GM23338 (cell line): ENCODE results near the gene NPHP3. TPM values are rescaled to one million over a fixed set of nuclear protein-coding genes. Genes with fewer than 3 reads are reported as not detected.

ENCODE experiments used
- ATAC-seq: fragments of 200-7000 bp; cut with Tn5 transposase; 3 replicates; pipeline ENCODE4 v1.9.1; 2020
- DNase-seq: peaks from one replicate; pipeline ENCODE4 v3.0.0-alpha.2; 2015; ENCODE audit warnings: low spot score
- H2AFZ ChIP-seq: fragments of 200-600 bp; sonication (generic); 2 replicates; pipeline ENCODE4 v1.8.0; 2016; ENCODE audit warnings: antibody characterized with exemption, mild to moderate bottlenecking, moderate library complexity
- H3F3A ChIP-seq: fragments of 200-600 bp; sonication (generic); replicated peaks from 2 replicates; pipeline ENCODE4 v1.8.0; 2017; ENCODE audit warnings: antibody characterized with exemption, mixed run types, low read depth
- H3K27ac ChIP-seq: fragments of 200-600 bp; sonication (generic); 2 replicates; pipeline ENCODE4 v1.6.1; 2016; ENCODE audit warnings: low read depth
- H3K27me3 ChIP-seq: fragments of 200-600 bp; sonication (generic); 2 replicates; pipeline ENCODE4 v1.8.0; 2016; ENCODE audit warnings: mild to moderate bottlenecking, mixed run types, moderate library complexity; ENCODE audit not compliant: insufficient read depth
- H3K36me3 ChIP-seq: fragments of 200-600 bp; sonication (generic); 2 replicates; pipeline ENCODE4 v1.8.0; 2016; ENCODE audit warnings: mild to moderate bottlenecking; ENCODE audit not compliant: insufficient read depth
- H3K4me1 ChIP-seq: fragments of 200-600 bp; sonication (generic); 2 replicates; pipeline ENCODE4 v1.8.0; 2016; ENCODE audit warnings: mild to moderate bottlenecking, moderate library complexity; ENCODE audit not compliant: insufficient read depth
- H3K4me2 ChIP-seq: fragments of 200-600 bp; sonication (generic); 2 replicates; pipeline ENCODE4 v1.7.1; 2017; ENCODE audit warnings: mixed run types
- H3K4me3 ChIP-seq: fragments of 200-600 bp; sonication (generic); 2 replicates; pipeline ENCODE4 v1.6.1; 2016; ENCODE audit warnings: mixed run types
- H3K79me2 ChIP-seq: fragments of 200-600 bp; sonication (generic); replicated peaks from 2 replicates; pipeline ENCODE4 v1.8.0; 2017; ENCODE audit warnings: mild to moderate bottlenecking; ENCODE audit not compliant: insufficient read depth
- H3K9me2 ChIP-seq: fragments of 200-600 bp; sonication (generic); 2 replicates; pipeline ENCODE4 v1.8.0; 2017; ENCODE audit not compliant: insufficient read depth
- H4K20me1 ChIP-seq: fragments of 200-600 bp; sonication (generic); replicated peaks from 2 replicates; pipeline ENCODE4 v1.8.0; 2017; ENCODE audit warnings: mild to moderate bottlenecking; ENCODE audit not compliant: insufficient read depth
- H3K27ac Mint-ChIP-seq: 2 replicates; pipeline ENCODE4 v1.8.0; 2020; ENCODE audit warnings: inconsistent platforms, mild to moderate bottlenecking, moderate library complexity, mixed read lengths
- H3K27me3 Mint-ChIP-seq: 3 replicates; pipeline ENCODE4 v1.8.0; 2022; ENCODE audit warnings: low read depth, mild to moderate bottlenecking, moderate library complexity, mixed read lengths, inconsistent platforms; ENCODE audit not compliant: insufficient read depth, poor library complexity
- H3K36me3 Mint-ChIP-seq: 3 replicates; pipeline ENCODE4 v1.8.0; 2021; ENCODE audit warnings: low read depth, mild to moderate bottlenecking, inconsistent platforms, moderate library complexity, mixed read lengths
- H3K4me1 Mint-ChIP-seq: 3 replicates; pipeline ENCODE4 v1.8.0; 2020; ENCODE audit warnings: mild to moderate bottlenecking, inconsistent platforms, mixed read lengths
- H3K4me3 Mint-ChIP-seq: 3 replicates; pipeline ENCODE4 v1.8.0; 2021; ENCODE audit warnings: moderate library complexity, mild to moderate bottlenecking, inconsistent platforms, mixed read lengths
- H3K9me3 Mint-ChIP-seq: 3 replicates; pipeline ENCODE4 v1.8.0; 2020; ENCODE audit warnings: moderate library complexity, mild to moderate bottlenecking, inconsistent platforms, mixed read lengths
- CREB1 ChIP-seq: fragments of 250-450 bp; sonication (Bioruptor Pico); IDR thresholded peaks from 2 replicates; pipeline ENCODE4 v1.5.0; 2020; ENCODE audit warnings: low read depth, mild to moderate bottlenecking, moderate library complexity
- EZH2 ChIP-seq: fragments of 200-600 bp; sonication (generic); IDR thresholded peaks from one replicate; pipeline ENCODE4 v1.8.0; 2017; ENCODE audit warnings: antibody characterized with exemption, mild to moderate bottlenecking, low read depth; ENCODE audit not compliant: unreplicated experiment
- EZH2phosphoT487 ChIP-seq: fragments of 200-600 bp; sonication (generic); IDR thresholded peaks from one replicate; pipeline ENCODE4 v1.8.1; 2018; ENCODE audit warnings: antibody characterized with exemption; ENCODE audit not compliant: unreplicated experiment
- JUNB ChIP-seq: IDR thresholded peaks from one replicate; pipeline ENCODE4 v1.6.1; 2016; ENCODE audit warnings: antibody characterized with exemption; ENCODE audit not compliant: unreplicated experiment
- NANOG ChIP-seq: IDR thresholded peaks from 2 replicates; pipeline ENCODE4 v1.6.1; 2016; ENCODE audit warnings: antibody characterized with exemption, borderline replicate concordance
- POLR2AphosphoS5 ChIP-seq: IDR thresholded peaks from 2 replicates; pipeline ENCODE4 v1.6.1; 2016; ENCODE audit warnings: antibody characterized with exemption, low read depth
- STAT1 ChIP-seq: IDR thresholded peaks from one replicate; pipeline ENCODE4 v1.6.1; 2016; ENCODE audit warnings: antibody characterized with exemption; ENCODE audit not compliant: unreplicated experiment
- ZNF114 ChIP-seq: fragments of 250-450 bp; sonication (Bioruptor Pico); IDR thresholded peaks from 2 replicates; pipeline ENCODE4 v1.5.0; 2020; ENCODE audit warnings: mild to moderate bottlenecking, moderate library complexity
- ZNF331 ChIP-seq: fragments of 250-450 bp; sonication (Bioruptor Pico); IDR thresholded peaks from 2 replicates; pipeline ENCODE4 v1.5.0; 2020; ENCODE audit warnings: low read depth, mild to moderate bottlenecking, moderate library complexity
- polyA plus RNA-seq: library from polyadenylated mRNA; unstranded; fragments of >200 nt; fragmentation: Nextera tagmentation; extraction: Ambion mirVana; gene quantifications from 2 replicates; pipeline ENCODE4 v1.2.1, GENCODE V29; 2016
- total RNA-seq: library from RNA; depleted of rRNA; stranded (reverse); fragments of >200 nt; shearing (Covaris generic); gene quantifications from 2 replicates; pipeline ENCODE4 v1.2.3, GENCODE V29; 2014
- TF ChIP-seq, protein P1 (sequence below): fragments of 250-450 bp; sonication (Bioruptor Pico); IDR thresholded peaks from 2 replicates; pipeline ENCODE4 v1.5.0; 2020; ENCODE audit warnings: mild to moderate bottlenecking, moderate library complexity
- TF ChIP-seq, protein P2 (sequence below), 2 experiments: fragments of 200-600 bp in 1 of 2; sonication (generic) in 1 of 2; conservative IDR thresholded peaks; 2 replicates each; pipeline versions ENCODE4 v1.5.1 to v1.6.1; 2016 to 2017; ENCODE audit warnings: antibody characterized with exemption in 2 of 2, low read depth in 2 of 2, mild to moderate bottlenecking in 2 of 2, moderate library complexity in 1 of 2
- TF ChIP-seq, protein P3 (sequence below): IDR thresholded peaks from one replicate; pipeline ENCODE4 v1.6.1; 2018; ENCODE audit warnings: antibody characterized with exemption; ENCODE audit not compliant: unreplicated experiment
- TF ChIP-seq, protein P4 (sequence below): IDR thresholded peaks from 2 replicates; pipeline ENCODE4 v1.6.1; 2016; ENCODE audit warnings: antibody characterized with exemption

Gene NPHP3
- total and polyA plus RNA-seq, 2 experiments from 2014 or later: 8.4 to 12.0 TPM

DNA sequence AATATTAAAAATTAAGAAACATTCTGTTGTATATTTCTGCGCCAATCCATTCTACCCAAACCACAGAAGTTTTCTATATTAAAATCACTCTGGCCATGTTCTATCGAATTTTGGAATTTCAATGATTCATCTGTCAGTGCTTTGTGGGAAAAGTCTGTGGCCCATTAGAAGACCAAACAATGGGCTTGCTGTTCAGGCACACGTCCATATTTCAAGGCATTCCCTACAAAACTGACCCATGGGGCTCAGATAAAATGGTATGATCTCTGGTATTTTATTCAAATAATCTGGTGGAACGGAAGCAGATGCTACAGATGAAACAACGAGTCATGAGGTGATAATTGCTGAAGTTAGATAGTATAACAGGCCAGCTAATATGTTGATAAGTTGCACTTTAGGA is 12.4 kb downstream of the NPHP3 start (continued):
- TF ChIP-seq, protein P1, sequence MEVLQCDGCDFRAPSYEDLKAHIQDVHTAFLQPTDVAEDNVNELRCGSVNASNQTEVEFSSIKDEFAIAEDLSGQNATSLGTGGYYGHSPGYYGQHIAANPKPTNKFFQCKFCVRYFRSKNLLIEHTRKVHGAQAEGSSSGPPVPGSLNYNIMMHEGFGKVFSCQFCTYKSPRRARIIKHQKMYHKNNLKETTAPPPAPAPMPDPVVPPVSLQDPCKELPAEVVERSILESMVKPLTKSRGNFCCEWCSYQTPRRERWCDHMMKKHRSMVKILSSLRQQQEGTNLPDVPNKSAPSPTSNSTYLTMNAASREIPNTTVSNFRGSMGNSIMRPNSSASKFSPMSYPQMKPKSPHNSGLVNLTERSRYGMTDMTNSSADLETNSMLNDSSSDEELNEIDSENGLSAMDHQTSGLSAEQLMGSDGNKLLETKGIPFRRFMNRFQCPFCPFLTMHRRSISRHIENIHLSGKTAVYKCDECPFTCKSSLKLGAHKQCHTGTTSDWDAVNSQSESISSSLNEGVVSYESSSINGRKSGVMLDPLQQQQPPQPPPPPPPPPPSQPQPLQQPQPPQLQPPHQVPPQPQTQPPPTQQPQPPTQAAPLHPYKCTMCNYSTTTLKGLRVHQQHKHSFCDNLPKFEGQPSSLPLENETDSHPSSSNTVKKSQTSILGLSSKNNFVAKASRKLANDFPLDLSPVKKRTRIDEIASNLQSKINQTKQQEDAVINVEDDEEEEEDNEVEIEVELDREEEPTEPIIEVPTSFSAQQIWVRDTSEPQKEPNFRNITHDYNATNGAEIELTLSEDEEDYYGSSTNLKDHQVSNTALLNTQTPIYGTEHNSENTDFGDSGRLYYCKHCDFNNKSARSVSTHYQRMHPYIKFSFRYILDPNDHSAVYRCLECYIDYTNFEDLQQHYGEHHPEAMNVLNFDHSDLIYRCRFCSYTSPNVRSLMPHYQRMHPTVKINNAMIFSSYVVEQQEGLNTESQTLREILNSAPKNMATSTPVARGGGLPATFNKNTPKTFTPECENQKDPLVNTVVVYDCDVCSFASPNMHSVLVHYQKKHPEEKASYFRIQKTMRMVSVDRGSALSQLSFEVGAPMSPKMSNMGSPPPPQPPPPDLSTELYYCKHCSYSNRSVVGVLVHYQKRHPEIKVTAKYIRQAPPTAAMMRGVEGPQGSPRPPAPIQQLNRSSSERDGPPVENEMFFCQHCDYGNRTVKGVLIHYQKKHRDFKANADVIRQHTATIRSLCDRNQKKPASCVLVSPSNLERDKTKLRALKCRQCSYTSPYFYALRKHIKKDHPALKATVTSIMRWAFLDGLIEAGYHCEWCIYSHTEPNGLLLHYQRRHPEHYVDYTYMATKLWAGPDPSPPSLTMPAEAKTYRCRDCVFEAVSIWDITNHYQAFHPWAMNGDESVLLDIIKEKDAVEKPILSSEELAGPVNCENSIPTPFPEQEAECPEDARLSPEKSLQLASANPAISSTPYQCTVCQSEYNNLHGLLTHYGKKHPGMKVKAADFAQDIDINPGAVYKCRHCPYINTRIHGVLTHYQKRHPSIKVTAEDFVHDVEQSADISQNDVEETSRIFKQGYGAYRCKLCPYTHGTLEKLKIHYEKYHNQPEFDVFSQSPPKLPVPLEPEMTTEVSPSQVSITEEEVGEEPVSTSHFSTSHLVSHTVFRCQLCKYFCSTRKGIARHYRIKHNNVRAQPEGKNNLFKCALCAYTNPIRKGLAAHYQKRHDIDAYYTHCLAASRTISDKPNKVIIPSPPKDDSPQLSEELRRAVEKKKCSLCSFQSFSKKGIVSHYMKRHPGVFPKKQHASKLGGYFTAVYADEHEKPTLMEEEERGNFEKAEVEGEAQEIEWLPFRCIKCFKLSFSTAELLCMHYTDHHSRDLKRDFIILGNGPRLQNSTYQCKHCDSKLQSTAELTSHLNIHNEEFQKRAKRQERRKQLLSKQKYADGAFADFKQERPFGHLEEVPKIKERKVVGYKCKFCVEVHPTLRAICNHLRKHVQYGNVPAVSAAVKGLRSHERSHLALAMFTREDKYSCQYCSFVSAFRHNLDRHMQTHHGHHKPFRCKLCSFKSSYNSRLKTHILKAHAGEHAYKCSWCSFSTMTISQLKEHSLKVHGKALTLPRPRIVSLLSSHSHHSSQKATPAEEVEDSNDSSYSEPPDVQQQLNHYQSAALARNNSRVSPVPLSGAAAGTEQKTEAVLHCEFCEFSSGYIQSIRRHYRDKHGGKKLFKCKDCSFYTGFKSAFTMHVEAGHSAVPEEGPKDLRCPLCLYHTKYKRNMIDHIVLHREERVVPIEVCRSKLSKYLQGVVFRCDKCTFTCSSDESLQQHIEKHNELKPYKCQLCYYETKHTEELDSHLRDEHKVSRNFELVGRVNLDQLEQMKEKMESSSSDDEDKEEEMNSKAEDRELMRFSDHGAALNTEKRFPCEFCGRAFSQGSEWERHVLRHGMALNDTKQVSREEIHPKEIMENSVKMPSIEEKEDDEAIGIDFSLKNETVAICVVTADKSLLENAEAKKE (CRISPR knock-in tag): no peak

DNA sequence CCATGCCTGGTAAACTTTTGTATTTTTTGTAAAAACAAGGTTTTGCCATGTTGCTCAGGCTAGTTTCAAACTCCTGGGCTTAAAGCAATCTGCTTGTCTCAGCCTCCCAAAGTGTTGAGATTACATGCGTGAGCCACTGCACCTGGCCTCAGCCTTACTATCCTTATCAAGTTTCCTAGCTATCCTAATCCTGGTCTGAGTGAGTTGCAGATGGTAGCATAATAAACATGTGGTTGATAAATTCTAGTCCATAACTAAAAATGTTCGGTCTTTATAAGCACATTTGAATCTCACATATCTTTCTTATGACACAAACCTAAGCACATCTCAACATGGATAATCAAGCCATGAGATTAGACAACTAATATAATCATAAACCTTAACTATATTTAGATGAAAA is 18.5 kb downstream of the NPHP3 start:
- Mint-ChIP-seq H3K36me3 (peaks cover 34% of the 10 kb centered on the region), H3K4me1 (no peaks in the 10 kb centered on the region), H3K9me3 (no peaks in the 10 kb centered on the region), H3K4me3 (no peak overlapping the region), H3K27me3 (peaks cover 3% of the 10 kb centered on the region), H3K27ac (no peak overlapping the region)
- H3K27me3 ChIP-seq: no peaks in the 10 kb centered on the region
- H3K4me1 ChIP-seq: no peaks in the 10 kb centered on the region
- no peak overlapping the region for H3K4me2 ChIP-seq
- no peaks in the 10 kb centered on the region for H3K79me2 ChIP-seq
- H3K4me3 ChIP-seq: no peak overlapping the region
- H3K27ac ChIP-seq: no peak overlapping the region
- H3K36me3 ChIP-seq: peaks cover 33% of the 10 kb centered on the region
- H3F3A ChIP-seq: no peaks in the 10 kb centered on the region
- H4K20me1 ChIP-seq: 0 out of 2 replicates have a peak, but pooled peaks cover 4% of the 10 kb centered on the region
- H2AFZ ChIP-seq: no peak overlapping the region
- H3K9me2 ChIP-seq: no peaks in the 10 kb centered on the region
- ATAC-seq: no peak
- no peak for DNase-seq
- TF ChIP-seq POLR2AphosphoS5 (no peak), CREB1 (no peak), EZH2 (no peak), EZH2phosphoT487 (no peak), JUNB (no peak), STAT1 (no peak), NANOG (no peak), ZNF114 (CRISPR knock-in tag) (no peak), ZNF331 (no peak)
- TF ChIP-seq, protein P2, sequence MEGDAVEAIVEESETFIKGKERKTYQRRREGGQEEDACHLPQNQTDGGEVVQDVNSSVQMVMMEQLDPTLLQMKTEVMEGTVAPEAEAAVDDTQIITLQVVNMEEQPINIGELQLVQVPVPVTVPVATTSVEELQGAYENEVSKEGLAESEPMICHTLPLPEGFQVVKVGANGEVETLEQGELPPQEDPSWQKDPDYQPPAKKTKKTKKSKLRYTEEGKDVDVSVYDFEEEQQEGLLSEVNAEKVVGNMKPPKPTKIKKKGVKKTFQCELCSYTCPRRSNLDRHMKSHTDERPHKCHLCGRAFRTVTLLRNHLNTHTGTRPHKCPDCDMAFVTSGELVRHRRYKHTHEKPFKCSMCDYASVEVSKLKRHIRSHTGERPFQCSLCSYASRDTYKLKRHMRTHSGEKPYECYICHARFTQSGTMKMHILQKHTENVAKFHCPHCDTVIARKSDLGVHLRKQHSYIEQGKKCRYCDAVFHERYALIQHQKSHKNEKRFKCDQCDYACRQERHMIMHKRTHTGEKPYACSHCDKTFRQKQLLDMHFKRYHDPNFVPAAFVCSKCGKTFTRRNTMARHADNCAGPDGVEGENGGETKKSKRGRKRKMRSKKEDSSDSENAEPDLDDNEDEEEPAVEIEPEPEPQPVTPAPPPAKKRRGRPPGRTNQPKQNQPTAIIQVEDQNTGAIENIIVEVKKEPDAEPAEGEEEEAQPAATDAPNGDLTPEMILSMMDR (conservative IDR thresholded peaks at IDR 0.05; ENCODE audit: low read depth in 2 of 2): no peak
- TF ChIP-seq, protein P3, sequence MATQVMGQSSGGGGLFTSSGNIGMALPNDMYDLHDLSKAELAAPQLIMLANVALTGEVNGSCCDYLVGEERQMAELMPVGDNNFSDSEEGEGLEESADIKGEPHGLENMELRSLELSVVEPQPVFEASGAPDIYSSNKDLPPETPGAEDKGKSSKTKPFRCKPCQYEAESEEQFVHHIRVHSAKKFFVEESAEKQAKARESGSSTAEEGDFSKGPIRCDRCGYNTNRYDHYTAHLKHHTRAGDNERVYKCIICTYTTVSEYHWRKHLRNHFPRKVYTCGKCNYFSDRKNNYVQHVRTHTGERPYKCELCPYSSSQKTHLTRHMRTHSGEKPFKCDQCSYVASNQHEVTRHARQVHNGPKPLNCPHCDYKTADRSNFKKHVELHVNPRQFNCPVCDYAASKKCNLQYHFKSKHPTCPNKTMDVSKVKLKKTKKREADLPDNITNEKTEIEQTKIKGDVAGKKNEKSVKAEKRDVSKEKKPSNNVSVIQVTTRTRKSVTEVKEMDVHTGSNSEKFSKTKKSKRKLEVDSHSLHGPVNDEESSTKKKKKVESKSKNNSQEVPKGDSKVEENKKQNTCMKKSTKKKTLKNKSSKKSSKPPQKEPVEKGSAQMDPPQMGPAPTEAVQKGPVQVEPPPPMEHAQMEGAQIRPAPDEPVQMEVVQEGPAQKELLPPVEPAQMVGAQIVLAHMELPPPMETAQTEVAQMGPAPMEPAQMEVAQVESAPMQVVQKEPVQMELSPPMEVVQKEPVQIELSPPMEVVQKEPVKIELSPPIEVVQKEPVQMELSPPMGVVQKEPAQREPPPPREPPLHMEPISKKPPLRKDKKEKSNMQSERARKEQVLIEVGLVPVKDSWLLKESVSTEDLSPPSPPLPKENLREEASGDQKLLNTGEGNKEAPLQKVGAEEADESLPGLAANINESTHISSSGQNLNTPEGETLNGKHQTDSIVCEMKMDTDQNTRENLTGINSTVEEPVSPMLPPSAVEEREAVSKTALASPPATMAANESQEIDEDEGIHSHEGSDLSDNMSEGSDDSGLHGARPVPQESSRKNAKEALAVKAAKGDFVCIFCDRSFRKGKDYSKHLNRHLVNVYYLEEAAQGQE: no peak
- TF ChIP-seq, protein P4, sequence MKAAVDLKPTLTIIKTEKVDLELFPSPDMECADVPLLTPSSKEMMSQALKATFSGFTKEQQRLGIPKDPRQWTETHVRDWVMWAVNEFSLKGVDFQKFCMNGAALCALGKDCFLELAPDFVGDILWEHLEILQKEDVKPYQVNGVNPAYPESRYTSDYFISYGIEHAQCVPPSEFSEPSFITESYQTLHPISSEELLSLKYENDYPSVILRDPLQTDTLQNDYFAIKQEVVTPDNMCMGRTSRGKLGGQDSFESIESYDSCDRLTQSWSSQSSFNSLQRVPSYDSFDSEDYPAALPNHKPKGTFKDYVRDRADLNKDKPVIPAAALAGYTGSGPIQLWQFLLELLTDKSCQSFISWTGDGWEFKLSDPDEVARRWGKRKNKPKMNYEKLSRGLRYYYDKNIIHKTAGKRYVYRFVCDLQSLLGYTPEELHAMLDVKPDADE: no peak
